GM19372 (cell line): Measurements from ENCODE around the gene USP4.
"Not testable (repeated sequence)": the region's sequence is repeated elsewhere in the genome, so short reads cannot be mapped to it uniquely, and the experiment has no call there.

Source experiments
- ATAC-seq: cut with Tn5 transposase; IDR thresholded peaks from one replicate; pipeline ENCODE4 v1.9.1; 2021; ENCODE audit warnings: mild to moderate bottlenecking, low read depth, moderate library complexity; ENCODE audit not compliant: unreplicated experiment

The USP4 gene

GRCh38 chr3:49339941-49340800 is at the start of gene USP4:
USP4 (minus strand) TSS chr3:49340053; CDS start chr3:49340024, 29 bp downstream.
- peak; percentile 85 for ATAC-seq

GRCh38 chr3:49389297-49389696 is 49.4 kb upstream of the USP4 start:
- ATAC-seq, result no peak

GRCh38 chr3:49388289-49388820 is 48.5 kb upstream of the USP4 start:
- no peak for ATAC-seq

DNA sequence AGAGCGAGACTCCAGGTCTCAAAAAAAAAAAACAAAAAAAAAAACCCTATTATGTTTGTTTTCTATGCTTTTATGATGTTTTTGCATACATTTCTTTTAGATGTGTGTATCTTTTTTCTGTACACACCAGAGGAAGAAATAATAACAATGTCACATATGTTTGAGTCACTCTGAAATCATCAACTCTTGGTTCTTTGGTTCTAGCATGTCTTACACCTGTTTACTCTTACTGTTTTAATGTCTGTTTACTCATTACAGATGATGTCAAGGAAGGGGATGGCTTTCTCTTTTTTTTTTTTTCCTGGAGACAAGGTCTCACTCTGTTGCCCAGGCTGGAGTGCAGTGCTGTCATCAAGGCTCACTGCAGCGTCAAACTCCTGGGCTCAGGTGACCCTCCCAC is 47.9 kb upstream of the USP4 start:
- no peak for ATAC-seq

GRCh38 chr3:49386056-49386756 is 46.4 kb upstream of the USP4 start:
- no peak for ATAC-seq

- ATAC-seq, result no peak
These were observed 45.8 kb upstream of the USP4 start for GRCh38 chr3:49385617-49386016.

GRCh38 chr3:49383387-49383786 is 43.5 kb upstream of the USP4 start:
- ATAC-seq, result no peak

- no peak for ATAC-seq
These were observed 38.5 kb upstream of the USP4 start for GRCh38 chr3:49378249-49378895.

- no peak for ATAC-seq
These were observed 37.6 kb upstream of the USP4 start for GRCh38 chr3:49377483-49377882.

DNA sequence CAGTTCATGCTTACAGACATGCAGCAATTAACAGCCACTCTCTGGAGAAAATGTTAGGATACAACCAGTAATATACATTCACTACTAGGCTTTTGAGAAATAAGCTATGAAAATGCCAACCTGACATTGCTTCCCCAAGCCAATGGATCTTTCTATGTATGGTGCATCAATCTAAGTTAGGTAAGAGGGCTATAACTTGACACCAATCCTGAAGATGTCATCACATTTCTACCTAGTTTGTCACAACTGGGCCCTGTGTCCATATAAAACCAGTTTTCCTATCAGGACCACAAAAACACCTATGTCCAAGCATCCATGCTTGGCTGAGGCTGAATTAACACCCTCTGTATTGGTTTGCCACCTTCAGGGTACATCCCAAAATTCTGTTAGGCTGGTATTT is 32.1 kb upstream of the USP4 start:
- no peak for ATAC-seq

DNA sequence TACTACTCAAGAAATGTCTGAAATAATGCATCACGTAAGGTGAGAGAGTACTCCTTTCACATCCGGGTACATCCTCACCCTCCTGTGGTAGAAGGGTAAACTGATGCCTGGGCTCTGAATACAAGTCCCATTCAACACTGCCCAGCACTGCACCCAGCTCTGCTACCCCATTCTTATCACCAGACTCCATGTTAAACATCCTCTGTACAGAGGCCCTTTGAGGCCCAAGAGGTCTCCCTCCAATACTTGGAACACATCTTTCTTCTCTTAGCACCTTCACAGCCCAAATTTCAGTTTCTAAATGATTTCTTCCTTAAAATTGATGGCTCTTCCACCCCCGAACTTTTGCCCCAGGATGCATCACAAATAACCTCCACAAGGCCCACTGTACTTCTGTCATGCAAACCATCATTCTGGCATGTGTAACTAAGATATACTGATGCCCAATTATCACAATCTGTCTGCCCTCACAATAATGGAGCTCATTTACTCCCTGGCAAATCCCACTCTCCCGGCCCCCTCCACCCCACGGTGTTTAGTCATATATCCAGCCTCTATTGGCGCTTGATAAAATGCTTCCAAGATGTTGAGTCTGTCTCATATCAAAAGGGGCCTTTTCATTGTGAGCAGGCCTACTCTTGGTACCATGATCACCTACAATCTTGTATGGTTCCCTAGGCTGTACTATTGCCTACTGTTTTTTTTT is 30.9 kb upstream of the USP4 start:
- ATAC-seq, result no peak

GRCh38 chr3:49362561-49362960 is 22.7 kb upstream of the USP4 start:
- no peak for ATAC-seq

DNA sequence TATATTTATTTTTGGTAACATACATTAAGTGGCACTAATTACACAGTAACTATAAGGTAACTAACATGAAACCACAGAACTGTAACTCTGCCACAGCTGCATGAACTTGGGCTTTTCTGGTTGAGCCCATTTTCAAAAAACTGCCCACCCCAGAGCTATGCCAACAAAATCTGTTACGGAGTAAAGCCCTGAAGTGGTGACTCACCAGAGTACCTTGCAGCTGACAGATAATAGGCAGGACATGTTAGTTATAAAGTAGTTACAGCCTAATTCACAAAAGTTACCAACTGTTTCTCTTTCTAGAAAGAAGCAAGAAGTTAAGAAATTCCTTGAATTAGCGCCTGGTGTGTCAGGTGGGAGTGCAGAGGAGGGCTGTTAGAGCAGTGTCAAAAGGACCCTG is 19.8 kb upstream of the USP4 start:
- no peak for ATAC-seq

GRCh38 chr3:49358884-49359225 is 19.0 kb upstream of the USP4 start:
- ATAC-seq, result no peak

DNA sequence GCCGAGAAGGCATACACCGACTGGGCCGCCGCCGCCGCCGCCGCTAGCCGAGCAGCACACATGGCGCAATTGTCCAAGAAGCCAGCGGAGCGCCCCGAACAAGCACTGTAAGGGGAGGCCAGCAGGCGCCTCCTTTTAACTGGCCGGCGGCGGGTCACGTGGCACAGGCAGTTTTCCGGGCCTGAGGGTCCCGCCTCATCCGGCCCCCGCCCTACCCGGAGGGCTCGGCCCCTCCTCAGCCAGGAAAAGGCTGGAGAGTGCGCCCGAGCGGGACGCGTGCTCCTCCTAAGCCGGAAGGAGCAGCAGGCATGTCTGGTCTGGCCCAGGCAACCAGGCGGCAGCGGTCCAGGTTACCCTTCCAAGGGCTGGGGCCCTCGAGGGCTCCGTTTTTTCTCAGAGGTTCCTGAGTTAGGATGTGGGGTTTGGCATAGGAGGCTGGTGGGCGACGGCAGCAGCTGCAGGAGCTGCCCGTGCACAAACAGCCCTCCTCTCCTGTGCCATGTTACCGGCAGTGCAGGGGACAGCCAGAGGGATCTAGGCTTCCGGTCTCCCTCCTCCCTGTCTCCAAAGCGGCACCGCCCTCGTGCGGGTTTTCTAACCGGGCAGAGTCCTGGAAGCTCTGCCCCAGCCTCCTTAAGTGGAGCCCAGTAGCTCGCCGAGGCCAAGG is 18.5 kb upstream of the USP4 start, which contains the start of gene GPX1:
TSS of gene GPX1 (minus strand) at position 137 of the 667 bp plus-strand sequence. CDS start at position 62, 75 bp downstream.
- peak; percentile 85 for ATAC-seq

- ATAC-seq, result peak; percentile 37
These were observed 17.8 kb upstream of the USP4 start for GRCh38 chr3:49357443-49358216.

DNA sequence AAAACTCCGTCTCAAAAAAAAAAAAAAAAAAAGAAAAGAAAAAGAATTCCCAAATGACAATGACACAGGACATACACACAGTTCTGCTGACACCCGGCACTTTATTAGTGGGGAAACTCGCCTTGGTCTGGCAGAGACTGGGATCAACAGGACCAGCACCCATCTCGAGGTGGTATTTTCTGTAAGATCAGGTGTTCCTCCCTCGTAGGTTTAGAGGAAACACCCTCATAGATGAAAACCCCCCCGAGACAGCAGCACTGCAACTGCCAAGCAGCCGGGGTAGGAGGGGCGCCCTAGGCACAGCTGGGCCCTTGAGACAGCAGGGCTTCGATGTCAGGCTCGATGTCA is 17.2 kb upstream of the USP4 start:
- not testable (repeated sequence) for ATAC-seq

GRCh38 chr3:49352890-49353421 is 13.1 kb upstream of the USP4 start:
- ATAC-seq, result no peak

DNA sequence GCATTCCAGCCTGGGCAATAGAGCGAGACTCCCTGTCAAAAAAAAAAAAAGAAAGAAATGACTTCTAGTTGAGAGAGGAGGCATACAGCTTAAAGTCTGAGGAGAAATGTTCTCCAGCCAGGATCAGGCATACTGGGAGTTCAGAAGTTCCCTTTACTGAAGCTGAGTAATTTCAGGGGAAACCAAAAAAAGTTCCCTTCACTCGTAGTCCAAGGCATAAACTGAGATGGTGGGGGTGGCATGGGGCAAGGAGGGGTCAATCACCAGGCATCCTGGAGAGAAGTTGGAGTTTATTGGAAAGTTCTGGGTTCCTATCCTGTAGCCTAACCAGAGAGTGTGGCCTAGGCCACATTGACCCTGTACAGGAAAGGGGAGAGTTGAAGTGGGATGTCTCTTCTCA is 12.4 kb upstream of the USP4 start:
- ATAC-seq, result no peak
